Measurements from ENCODE around the gene ABCB11.

ABCB11 gene

GRCh38 chr2:169039702-169040101 is 8.6 kb upstream of the ABCB11 start:
- Histone ChIP-seq H3K4me3 (ENCODE audit: low read depth in 1 of 2, low read length in 2 of 2) (no peak overlapping the region), H3K4me1 (ENCODE audit: control insufficient read depth in 1 of 2, insufficient read depth in 2 of 2, low read length in 2 of 2) (no peaks in the 10 kb centered on the region), H3K9me3 (ENCODE audit: control insufficient read depth in 1 of 2, low read length in 2 of 2) (peaks cover 7 to 9% of the 10 kb centered on the region in 2 donors), H3K36me3 (ENCODE audit: control insufficient read depth in 1 of 2, insufficient read depth in 2 of 2, low read length in 2 of 2) (no peaks in the 10 kb centered on the region), H3K27me3 (ENCODE audit: low read depth, low read length) (no peaks in the 10 kb centered on the region), H3K27ac (ENCODE audit: low read length) (no peak overlapping the region)

- Histone ChIP-seq H3K9me3 (ENCODE audit: control insufficient read depth in 1 of 2, low read length in 2 of 2) (peaks cover 8 to 9% of the 10 kb centered on the region in 2 donors), H3K4me1 (ENCODE audit: control insufficient read depth in 1 of 2, insufficient read depth in 2 of 2, low read length in 2 of 2) (no peaks in the 10 kb centered on the region), H3K36me3 (ENCODE audit: control insufficient read depth in 1 of 2, insufficient read depth in 2 of 2, low read length in 2 of 2) (no peaks in the 10 kb centered on the region), H3K27ac (ENCODE audit: low read length) (no peak overlapping the region), H3K4me3 (ENCODE audit: low read depth in 1 of 2, low read length in 2 of 2) (no peak overlapping the region), H3K27me3 (ENCODE audit: low read depth, low read length) (no peaks in the 10 kb centered on the region)
Observed at GRCh38 chr2:169038338-169038757, 7.2 kb upstream of the ABCB11 start.

- no peak overlapping the region for H3K4me3 ChIP-seq (ENCODE audit: low read depth in 1 of 2, low read length in 2 of 2)
- no peaks in the 10 kb centered on the region for H3K36me3 ChIP-seq (ENCODE audit: control insufficient read depth in 1 of 2, insufficient read depth in 2 of 2, low read length in 2 of 2)
- peaks cover 0 to 3% of the 10 kb centered on the region in 2 donors for H3K9me3 ChIP-seq (ENCODE audit: control insufficient read depth in 1 of 2, low read length in 2 of 2)
- H3K4me1 ChIP-seq (ENCODE audit: control insufficient read depth in 1 of 2, insufficient read depth in 2 of 2, low read length in 2 of 2), result no peaks in the 10 kb centered on the region
- no peaks in the 10 kb centered on the region for H3K27me3 ChIP-seq (ENCODE audit: low read depth, low read length)
- H3K27ac ChIP-seq (ENCODE audit: low read length), result no peak overlapping the region
Observed at GRCh38 chr2:169036736-169037440, 5.8 kb upstream of the ABCB11 start.

- peaks cover 0 to 3% of the 10 kb centered on the region in 2 donors for H3K9me3 ChIP-seq (ENCODE audit: control insufficient read depth in 1 of 2, low read length in 2 of 2)
- no peaks in the 10 kb centered on the region for H3K36me3 ChIP-seq (ENCODE audit: control insufficient read depth in 1 of 2, insufficient read depth in 2 of 2, low read length in 2 of 2)
- no peak overlapping the region for H3K4me3 ChIP-seq (ENCODE audit: low read depth in 1 of 2, low read length in 2 of 2)
- no peak overlapping the region for H3K27ac ChIP-seq (ENCODE audit: low read length)
- no peaks in the 10 kb centered on the region for H3K4me1 ChIP-seq (ENCODE audit: control insufficient read depth in 1 of 2, insufficient read depth in 2 of 2, low read length in 2 of 2)
- no peaks in the 10 kb centered on the region for H3K27me3 ChIP-seq (ENCODE audit: low read depth, low read length)
Observed at GRCh38 chr2:169035887-169036286, 4.8 kb upstream of the ABCB11 start.

GRCh38 chr2:169034984-169035544 is 3.9 kb upstream of the ABCB11 start:
- H3K27ac ChIP-seq (ENCODE audit: low read length), result no peak overlapping the region
- no peaks in the 10 kb centered on the region for H3K4me1 ChIP-seq (ENCODE audit: control insufficient read depth in 1 of 2, insufficient read depth in 2 of 2, low read length in 2 of 2)
- H3K4me3 ChIP-seq (ENCODE audit: low read depth in 1 of 2, low read length in 2 of 2), result no peak overlapping the region
- H3K36me3 ChIP-seq (ENCODE audit: control insufficient read depth in 1 of 2, insufficient read depth in 2 of 2, low read length in 2 of 2), result no peaks in the 10 kb centered on the region
- no peaks in the 10 kb centered on the region for H3K27me3 ChIP-seq (ENCODE audit: low read depth, low read length)
- peaks cover 0 to 3% of the 10 kb centered on the region in 2 donors for H3K9me3 ChIP-seq (ENCODE audit: control insufficient read depth in 1 of 2, low read length in 2 of 2)

GRCh38 chr2:169034256-169034655 is 3.1 kb upstream of the ABCB11 start:
- no peak overlapping the region for H3K4me3 ChIP-seq (ENCODE audit: low read depth in 1 of 2, low read length in 2 of 2)
- no peak overlapping the region for H3K27ac ChIP-seq (ENCODE audit: low read length)
- H3K9me3 ChIP-seq (ENCODE audit: control insufficient read depth in 1 of 2, low read length in 2 of 2), result peaks cover 0 to 3% of the 10 kb centered on the region in 2 donors
- no peaks in the 10 kb centered on the region for H3K36me3 ChIP-seq (ENCODE audit: control insufficient read depth in 1 of 2, insufficient read depth in 2 of 2, low read length in 2 of 2)
- H3K27me3 ChIP-seq (ENCODE audit: low read depth, low read length), result no peaks in the 10 kb centered on the region
- no peaks in the 10 kb centered on the region for H3K4me1 ChIP-seq (ENCODE audit: control insufficient read depth in 1 of 2, insufficient read depth in 2 of 2, low read length in 2 of 2)

GRCh38 chr2:169029341-169029740 is 1.8 kb downstream of the ABCB11 start:
- Histone ChIP-seq H3K9me3 (ENCODE audit: control insufficient read depth in 1 of 2, low read length in 2 of 2) (no peaks in the 10 kb centered on the region), H3K27me3 (ENCODE audit: low read depth, low read length) (no peaks in the 10 kb centered on the region), H3K4me3 (ENCODE audit: low read depth in 1 of 2, low read length in 2 of 2) (no peak overlapping the region), H3K4me1 (ENCODE audit: control insufficient read depth in 1 of 2, insufficient read depth in 2 of 2, low read length in 2 of 2) (no peaks in the 10 kb centered on the region), H3K36me3 (ENCODE audit: control insufficient read depth in 1 of 2, insufficient read depth in 2 of 2, low read length in 2 of 2) (no peaks in the 10 kb centered on the region), H3K27ac (ENCODE audit: low read length) (no peak overlapping the region)

GRCh38 chr2:169027234-169027633 is 3.9 kb downstream of the ABCB11 start:
- Histone ChIP-seq H3K9me3 (ENCODE audit: control insufficient read depth in 1 of 2, low read length in 2 of 2) (no peaks in the 10 kb centered on the region), H3K36me3 (ENCODE audit: control insufficient read depth in 1 of 2, insufficient read depth in 2 of 2, low read length in 2 of 2) (no peaks in the 10 kb centered on the region), H3K4me3 (ENCODE audit: low read depth in 1 of 2, low read length in 2 of 2) (no peak overlapping the region), H3K27ac (ENCODE audit: low read length) (no peak overlapping the region), H3K27me3 (ENCODE audit: low read depth, low read length) (no peaks in the 10 kb centered on the region), H3K4me1 (ENCODE audit: control insufficient read depth in 1 of 2, insufficient read depth in 2 of 2, low read length in 2 of 2) (no peaks in the 10 kb centered on the region)

- no peaks in the 10 kb centered on the region for H3K27me3 ChIP-seq (ENCODE audit: low read depth, low read length)
- no peaks in the 10 kb centered on the region for H3K9me3 ChIP-seq (ENCODE audit: control insufficient read depth in 1 of 2, low read length in 2 of 2)
- H3K4me3 ChIP-seq (ENCODE audit: low read depth in 1 of 2, low read length in 2 of 2), result no peak overlapping the region
- H3K36me3 ChIP-seq (ENCODE audit: control insufficient read depth in 1 of 2, insufficient read depth in 2 of 2, low read length in 2 of 2), result no peaks in the 10 kb centered on the region
- H3K4me1 ChIP-seq (ENCODE audit: control insufficient read depth in 1 of 2, insufficient read depth in 2 of 2, low read length in 2 of 2), result no peaks in the 10 kb centered on the region
- no peak overlapping the region for H3K27ac ChIP-seq (ENCODE audit: low read length)
Observed at GRCh38 chr2:169026056-169026455, 5.1 kb downstream of the ABCB11 start.

- H3K9me3 ChIP-seq (ENCODE audit: control insufficient read depth in 1 of 2, low read length in 2 of 2), result no peaks in the 10 kb centered on the region
- no peak overlapping the region for H3K27ac ChIP-seq (ENCODE audit: low read length)
- H3K4me3 ChIP-seq (ENCODE audit: low read depth in 1 of 2, low read length in 2 of 2), result no peak overlapping the region
- H3K27me3 ChIP-seq (ENCODE audit: low read depth, low read length), result no peaks in the 10 kb centered on the region
- no peaks in the 10 kb centered on the region for H3K36me3 ChIP-seq (ENCODE audit: control insufficient read depth in 1 of 2, insufficient read depth in 2 of 2, low read length in 2 of 2)
- no peaks in the 10 kb centered on the region for H3K4me1 ChIP-seq (ENCODE audit: control insufficient read depth in 1 of 2, insufficient read depth in 2 of 2, low read length in 2 of 2)
Observed at GRCh38 chr2:169023161-169023560, 8.0 kb downstream of the ABCB11 start.

GRCh38 chr2:169018390-169018789 is 12.7 kb downstream of the ABCB11 start:
- Histone ChIP-seq H3K4me1 (ENCODE audit: control insufficient read depth in 1 of 2, insufficient read depth in 2 of 2, low read length in 2 of 2) (no peaks in the 10 kb centered on the region), H3K27me3 (ENCODE audit: low read depth, low read length) (no peaks in the 10 kb centered on the region), H3K4me3 (ENCODE audit: low read depth in 1 of 2, low read length in 2 of 2) (no peak overlapping the region), H3K9me3 (ENCODE audit: control insufficient read depth in 1 of 2, low read length in 2 of 2) (no peaks in the 10 kb centered on the region), H3K27ac (ENCODE audit: low read length) (no peak overlapping the region), H3K36me3 (ENCODE audit: control insufficient read depth in 1 of 2, insufficient read depth in 2 of 2, low read length in 2 of 2) (no peaks in the 10 kb centered on the region)

GRCh38 chr2:169015943-169016342 is 15.2 kb downstream of the ABCB11 start:
- Histone ChIP-seq H3K4me1 (ENCODE audit: control insufficient read depth in 1 of 2, insufficient read depth in 2 of 2, low read length in 2 of 2) (no peaks in the 10 kb centered on the region), H3K9me3 (ENCODE audit: control insufficient read depth in 1 of 2, low read length in 2 of 2) (no peaks in the 10 kb centered on the region), H3K27ac (ENCODE audit: low read length) (no peak overlapping the region), H3K27me3 (ENCODE audit: low read depth, low read length) (no peaks in the 10 kb centered on the region), H3K4me3 (ENCODE audit: low read depth in 1 of 2, low read length in 2 of 2) (no peak overlapping the region), H3K36me3 (ENCODE audit: control insufficient read depth in 1 of 2, insufficient read depth in 2 of 2, low read length in 2 of 2) (no peaks in the 10 kb centered on the region)
